ENCODE measurements around the gene FOXL1.

FOXL1 gene

GRCh38 chr16:86540894-86541293, 37.5 kb upstream of the FOXL1 start:
- no peak for TF ChIP-seq EP300 (IDR thresholded peaks at IDR 0.05; ENCODE audit: borderline replicate concordance)
- no peak for TF ChIP-seq MAX (IDR thresholded peaks at IDR 0.05)
- TF ChIP-seq EGR1 (IDR thresholded peaks at IDR 0.05), result no peak
- no peak for TF ChIP-seq CREB1 (IDR thresholded peaks at IDR 0.05; ENCODE audit: low read depth)
- no peak for TF ChIP-seq FOXM1 (IDR thresholded peaks at IDR 0.05; ENCODE audit: borderline replicate concordance, low read depth)
- no peak for TF ChIP-seq TAF1 (IDR thresholded peaks at IDR 0.05; ENCODE audit: low read depth)
- TF ChIP-seq CEBPB (IDR thresholded peaks at IDR 0.05), result no peak
- no peak for TF ChIP-seq RAD21 (IDR thresholded peaks at IDR 0.05; ENCODE audit: low read depth)
- TF ChIP-seq REST (IDR thresholded peaks at IDR 0.05; ENCODE audit: low read depth), result no peak
- TF ChIP-seq TCF12 (IDR thresholded peaks at IDR 0.05; ENCODE audit: low read depth), result no peak
- no peak for TF ChIP-seq TEAD4 (IDR thresholded peaks at IDR 0.05)
- TF ChIP-seq USF1 (IDR thresholded peaks at IDR 0.05), result no peak
- no peak for TF ChIP-seq NFIC (IDR thresholded peaks at IDR 0.05)
- TF ChIP-seq ZBTB7A (IDR thresholded peaks at IDR 0.05; ENCODE audit: low read depth), result no peak
- TF ChIP-seq YY1 (IDR thresholded peaks at IDR 0.05; ENCODE audit: low read depth), result no peak

- no peak for TF ChIP-seq EP300 (IDR thresholded peaks at IDR 0.05; ENCODE audit: borderline replicate concordance)
- TF ChIP-seq RAD21 (IDR thresholded peaks at IDR 0.05; ENCODE audit: low read depth), result no peak
- TF ChIP-seq USF1 (IDR thresholded peaks at IDR 0.05), result no peak
- TF ChIP-seq TCF12 (IDR thresholded peaks at IDR 0.05; ENCODE audit: low read depth), result no peak
- TF ChIP-seq CREB1 (IDR thresholded peaks at IDR 0.05; ENCODE audit: low read depth), result no peak
- TF ChIP-seq NFIC (IDR thresholded peaks at IDR 0.05), result no peak
- no peak for TF ChIP-seq YY1 (IDR thresholded peaks at IDR 0.05; ENCODE audit: low read depth)
- TF ChIP-seq ZBTB7A (IDR thresholded peaks at IDR 0.05; ENCODE audit: low read depth), result no peak
- TF ChIP-seq EGR1 (IDR thresholded peaks at IDR 0.05), result no peak
- TF ChIP-seq TAF1 (IDR thresholded peaks at IDR 0.05; ENCODE audit: low read depth), result no peak
- TF ChIP-seq REST (IDR thresholded peaks at IDR 0.05; ENCODE audit: low read depth), result no peak
- TF ChIP-seq TEAD4 (IDR thresholded peaks at IDR 0.05), result no peak
- TF ChIP-seq CEBPB (IDR thresholded peaks at IDR 0.05), result no peak
- TF ChIP-seq FOXM1 (IDR thresholded peaks at IDR 0.05; ENCODE audit: borderline replicate concordance, low read depth), result no peak
These were observed 36.8 kb upstream of the FOXL1 start for GRCh38 chr16:86541560-86541959.

- TF ChIP-seq NFIC (IDR thresholded peaks at IDR 0.05), result no peak
- no peak for TF ChIP-seq TEAD4 (IDR thresholded peaks at IDR 0.05)
- no peak for TF ChIP-seq MAX (IDR thresholded peaks at IDR 0.05)
- TF ChIP-seq ZBTB7A (IDR thresholded peaks at IDR 0.05; ENCODE audit: low read depth), result no peak
- TF ChIP-seq FOXM1 (IDR thresholded peaks at IDR 0.05; ENCODE audit: borderline replicate concordance, low read depth), result no peak
- TF ChIP-seq USF1 (IDR thresholded peaks at IDR 0.05), result no peak
- no peak for TF ChIP-seq RAD21 (IDR thresholded peaks at IDR 0.05; ENCODE audit: low read depth)
- TF ChIP-seq CEBPB (IDR thresholded peaks at IDR 0.05), result no peak
These were observed 35.3 kb upstream of the FOXL1 start for GRCh38 chr16:86542756-86543750.

GRCh38 chr16:86545481-86545880, 32.9 kb upstream of the FOXL1 start:
- no peak for TF ChIP-seq YY1 (IDR thresholded peaks at IDR 0.05; ENCODE audit: low read depth)
- no peak for TF ChIP-seq NFIC (IDR thresholded peaks at IDR 0.05)
- no peak for TF ChIP-seq USF1 (IDR thresholded peaks at IDR 0.05)
- no peak for TF ChIP-seq CREB1 (IDR thresholded peaks at IDR 0.05; ENCODE audit: low read depth)
